Activated CD4-positive, alpha-beta T cell treated with anti-CD3 and anti-CD28 coated beads, Interleukin-2, amount 50 U/mL, for 16 hours (primary cell): ENCODE data around the gene C8B.

Experiments
- DNase-seq: peaks from one replicate; pipeline ENCODE4 v3.0.0-alpha.2; 2020

Gene C8B

DNA sequence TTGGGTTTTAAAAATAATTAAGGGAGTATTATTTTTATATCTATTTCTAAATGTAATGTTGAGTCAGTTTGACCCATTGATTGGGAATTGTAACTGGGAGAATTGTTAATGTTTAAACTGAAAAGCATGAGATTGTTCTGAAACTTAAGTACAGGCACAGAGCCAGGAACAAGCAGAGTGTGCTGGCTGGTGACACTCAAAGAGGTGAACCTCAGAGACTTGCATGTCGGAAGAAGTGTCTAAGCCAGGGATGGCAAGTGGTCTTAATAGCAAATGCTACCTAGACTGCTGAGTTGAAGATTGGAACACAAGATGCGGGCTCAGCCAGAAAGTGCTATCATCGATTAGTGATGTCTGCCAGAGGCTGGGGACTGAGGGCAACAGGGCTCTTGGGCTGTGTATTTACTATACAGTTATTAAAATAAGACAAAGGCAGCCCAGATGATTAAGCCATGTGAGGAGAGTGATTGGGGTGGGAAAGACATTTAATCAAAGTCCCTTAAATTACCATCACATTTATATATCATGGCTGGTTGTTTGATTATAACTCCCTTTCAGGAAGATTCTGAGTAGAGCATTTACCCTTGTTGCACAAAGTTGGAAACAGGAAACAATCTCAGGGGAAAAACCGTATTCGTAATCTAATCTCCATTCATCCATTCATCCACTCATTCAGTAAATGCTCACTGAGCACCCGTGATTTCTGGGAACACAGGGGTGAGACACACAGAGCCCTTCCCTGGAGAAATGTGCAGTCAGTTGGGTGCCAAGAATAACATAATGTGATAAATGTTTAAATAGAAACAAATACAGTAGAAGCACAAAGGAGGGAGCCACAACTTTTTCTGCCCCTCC, 68.4 kb downstream of the C8B start:
- DNase-seq = no peak

GRCh38 chr1:56894014-56894413, 71.8 kb downstream of the C8B start:
- no peak for DNase-seq

DNA sequence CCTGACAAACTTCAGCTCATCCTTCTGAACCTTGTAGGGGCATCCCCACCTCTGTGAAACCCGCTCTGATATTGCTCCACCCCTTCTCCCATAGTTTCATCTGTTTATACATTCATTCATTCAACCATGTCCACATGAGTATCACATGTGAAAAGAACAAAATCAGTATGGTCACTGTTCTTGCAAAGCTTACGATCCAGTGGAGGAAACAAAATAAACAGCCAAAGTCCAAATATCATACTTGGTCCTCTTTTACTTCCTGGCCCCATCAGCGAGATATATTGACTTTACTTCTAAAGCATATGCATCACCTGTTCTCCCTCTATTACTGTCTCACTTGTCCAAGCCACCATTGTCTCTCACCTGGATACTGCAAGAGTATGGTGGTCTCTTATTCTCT, 75.6 kb downstream of the C8B start:
- no peak for DNase-seq

- DNase-seq = no peak
These were observed 84.4 kb downstream of the C8B start for GRCh38 chr1:56881417-56881816.

DNA sequence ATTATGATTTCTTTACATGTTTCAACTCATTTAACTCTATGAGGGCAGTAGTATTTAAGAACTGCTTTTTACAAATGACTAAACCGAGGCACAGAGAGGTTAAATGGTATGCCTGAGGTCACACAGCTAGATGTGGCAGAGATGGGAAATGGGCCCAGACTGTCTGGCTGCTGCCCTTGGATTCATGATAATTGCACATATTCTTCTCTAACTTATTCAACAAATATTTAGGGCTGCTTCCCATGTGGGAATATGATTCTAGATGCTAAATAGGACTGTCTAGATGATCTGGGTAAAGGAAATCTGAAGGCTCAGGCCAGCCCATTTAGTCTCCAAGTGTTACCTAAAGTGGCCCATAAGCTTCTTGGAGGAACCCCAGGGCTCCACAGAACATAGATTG, 85.0 kb downstream of the C8B start:
- DNase-seq = no peak
